Nephron progenitor cell (in vitro differentiated cells): ENCODE measurements around the gene OXGR1.

Experiments used
- DNase-seq: peaks from one replicate; pipeline ENCODE4 v3.0.0; 2021
- H3K27ac Mint-ChIP-seq: 2 replicates; pipeline ENCODE4 v1.8.0; 2021; ENCODE audit warnings: mild to moderate bottlenecking, moderate library complexity, mixed read lengths
- H3K27me3 Mint-ChIP-seq: 2 replicates; pipeline ENCODE4 v1.8.0; 2021; ENCODE audit warnings: mild to moderate bottlenecking, low read depth, mixed read lengths; ENCODE audit not compliant: poor library complexity
- H3K36me3 Mint-ChIP-seq: 2 replicates; pipeline ENCODE4 v1.8.0; 2021; ENCODE audit warnings: low read depth, mixed read lengths
- H3K4me1 Mint-ChIP-seq: 2 replicates; pipeline ENCODE4 v1.8.0; 2021; ENCODE audit warnings: mixed read lengths
- H3K4me3 Mint-ChIP-seq: 2 replicates; pipeline ENCODE4 v1.8.0; 2021; ENCODE audit warnings: mild to moderate bottlenecking, moderate library complexity, mixed read lengths
- H3K9me3 Mint-ChIP-seq: 2 replicates; pipeline ENCODE4 v1.8.0; 2021; ENCODE audit warnings: mild to moderate bottlenecking, moderate library complexity, mixed read lengths
- TF ChIP-seq, protein P1 (sequence below): fragments of 200-600 bp; sonication (generic); IDR thresholded peaks from 2 replicates; pipeline ENCODE4 v1.5.0; 2021; ENCODE audit warnings: antibody characterized with exemption

Gene OXGR1

DNA sequence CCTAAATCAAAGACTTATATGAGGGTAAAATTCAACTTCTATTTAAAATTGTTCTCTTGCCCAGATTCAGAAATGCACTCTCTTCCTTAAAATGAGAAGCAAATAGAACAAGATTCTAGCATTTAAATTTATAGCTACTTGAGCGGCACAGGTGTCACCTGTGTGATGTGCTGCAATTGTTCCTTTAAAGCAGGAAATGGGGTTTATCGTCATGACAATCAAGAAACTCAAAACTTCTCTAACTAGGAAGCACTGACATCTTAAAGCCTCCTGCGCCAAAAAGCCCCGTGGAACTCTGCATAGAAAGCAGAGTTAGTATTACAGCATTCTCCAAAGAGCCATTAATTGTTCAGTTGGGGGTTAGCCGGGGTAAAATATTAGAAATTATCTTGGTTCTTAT lies 2.6 kb upstream of the OXGR1 start:
- H3K4me3 Mint-ChIP-seq: no peak overlapping the region
- peaks cover 81% of the 10 kb centered on the region for H3K4me1 Mint-ChIP-seq
- H3K9me3 Mint-ChIP-seq: peaks cover 14% of the 10 kb centered on the region
- H3K27me3 Mint-ChIP-seq: peaks cover 38% of the 10 kb centered on the region
- DNase-seq: no peak
- H3K36me3 Mint-ChIP-seq: peaks cover 10% of the 10 kb centered on the region
- H3K27ac Mint-ChIP-seq: no peak overlapping the region
- TF ChIP-seq, protein P1, sequence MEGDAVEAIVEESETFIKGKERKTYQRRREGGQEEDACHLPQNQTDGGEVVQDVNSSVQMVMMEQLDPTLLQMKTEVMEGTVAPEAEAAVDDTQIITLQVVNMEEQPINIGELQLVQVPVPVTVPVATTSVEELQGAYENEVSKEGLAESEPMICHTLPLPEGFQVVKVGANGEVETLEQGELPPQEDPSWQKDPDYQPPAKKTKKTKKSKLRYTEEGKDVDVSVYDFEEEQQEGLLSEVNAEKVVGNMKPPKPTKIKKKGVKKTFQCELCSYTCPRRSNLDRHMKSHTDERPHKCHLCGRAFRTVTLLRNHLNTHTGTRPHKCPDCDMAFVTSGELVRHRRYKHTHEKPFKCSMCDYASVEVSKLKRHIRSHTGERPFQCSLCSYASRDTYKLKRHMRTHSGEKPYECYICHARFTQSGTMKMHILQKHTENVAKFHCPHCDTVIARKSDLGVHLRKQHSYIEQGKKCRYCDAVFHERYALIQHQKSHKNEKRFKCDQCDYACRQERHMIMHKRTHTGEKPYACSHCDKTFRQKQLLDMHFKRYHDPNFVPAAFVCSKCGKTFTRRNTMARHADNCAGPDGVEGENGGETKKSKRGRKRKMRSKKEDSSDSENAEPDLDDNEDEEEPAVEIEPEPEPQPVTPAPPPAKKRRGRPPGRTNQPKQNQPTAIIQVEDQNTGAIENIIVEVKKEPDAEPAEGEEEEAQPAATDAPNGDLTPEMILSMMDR: no peak

DNA sequence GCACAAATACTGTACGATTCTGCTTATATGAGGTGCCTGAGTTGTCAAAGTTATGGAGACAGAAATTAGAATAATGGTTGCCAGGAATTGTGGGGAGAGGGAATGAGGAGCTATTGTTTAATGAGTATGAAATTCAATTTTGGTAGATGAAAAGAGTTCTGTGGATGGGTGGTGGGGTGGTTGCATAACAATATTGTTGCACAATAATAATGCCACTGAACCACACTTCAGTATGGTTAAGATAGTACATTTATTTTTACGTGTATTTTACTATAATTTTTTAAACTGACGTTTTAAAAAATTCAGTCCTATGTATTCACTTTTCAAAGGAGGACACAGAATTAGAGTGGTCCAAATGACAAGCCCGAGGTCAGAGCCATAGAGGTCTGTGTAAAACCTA lies 1.8 kb upstream of the OXGR1 start:
- H3K4me3 Mint-ChIP-seq: no peak overlapping the region
- TF ChIP-seq, protein P1: no peak
- H3K27me3 Mint-ChIP-seq: peaks cover 38% of the 10 kb centered on the region
- no peak for DNase-seq
- peaks cover 19% of the 10 kb centered on the region for H3K9me3 Mint-ChIP-seq
- peaks cover 84% of the 10 kb centered on the region for H3K4me1 Mint-ChIP-seq
- H3K27ac Mint-ChIP-seq: no peak overlapping the region
- peaks cover 18% of the 10 kb centered on the region for H3K36me3 Mint-ChIP-seq

DNA sequence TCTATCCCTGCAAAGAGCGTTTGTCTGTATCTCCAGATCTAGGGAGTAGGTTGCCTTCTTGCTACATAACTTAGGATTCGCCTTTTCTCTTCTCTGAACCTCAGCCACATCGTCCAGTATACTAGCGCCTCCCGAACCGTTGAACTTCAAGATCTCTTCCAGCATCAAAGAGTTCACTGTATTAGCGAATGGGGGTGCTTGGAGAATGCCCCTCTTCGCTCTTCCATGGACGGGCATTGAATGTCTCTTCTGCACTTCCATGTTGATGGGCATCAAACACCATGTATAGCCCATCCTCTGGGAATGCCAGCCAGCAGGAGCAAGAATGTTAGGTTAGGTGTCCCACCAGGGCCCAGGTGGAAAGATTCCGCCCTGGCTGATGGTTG lies 575 bp upstream of the OXGR1 start:
- H3K4me1 Mint-ChIP-seq: peaks cover 71% of the 10 kb centered on the region
- peaks cover 28% of the 10 kb centered on the region for H3K36me3 Mint-ChIP-seq
- H3K9me3 Mint-ChIP-seq: peaks cover 19% of the 10 kb centered on the region
- peak overlapping the region; percentile 76 for H3K4me3 Mint-ChIP-seq
- TF ChIP-seq, protein P1: no peak
- peak overlapping the region; percentile 3 for H3K27ac Mint-ChIP-seq
- peaks cover 38% of the 10 kb centered on the region for H3K27me3 Mint-ChIP-seq
- no peak for DNase-seq

DNA sequence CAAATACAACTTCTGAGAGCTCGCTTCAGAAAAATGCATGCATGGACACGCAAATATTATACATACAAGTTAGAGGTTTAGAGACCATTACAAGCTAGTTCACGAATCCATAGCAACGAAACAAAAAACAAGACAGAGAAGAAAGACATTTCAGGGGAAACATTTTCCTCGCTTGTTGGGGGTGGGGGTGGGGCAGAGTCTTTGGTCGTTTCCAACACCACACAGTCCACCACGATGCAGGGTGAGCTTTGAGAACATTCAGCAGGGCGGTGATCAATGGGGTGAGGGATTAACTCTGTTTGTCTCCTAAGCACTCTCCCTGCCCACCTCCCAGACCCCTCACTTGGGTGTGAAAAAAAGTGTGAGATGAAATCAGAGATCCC lies 651 bp downstream of the OXGR1 start:
- Mint-ChIP-seq H3K27me3 (peaks cover 31% of the 10 kb centered on the region), H3K9me3 (peaks cover 14% of the 10 kb centered on the region), H3K27ac (no peak overlapping the region), H3K4me3 (peak overlapping the region; percentile 82), H3K4me1 (peaks cover 61% of the 10 kb centered on the region), H3K36me3 (peaks cover 40% of the 10 kb centered on the region)
- TF ChIP-seq, protein P1: no peak
- DNase-seq: no peak

DNA sequence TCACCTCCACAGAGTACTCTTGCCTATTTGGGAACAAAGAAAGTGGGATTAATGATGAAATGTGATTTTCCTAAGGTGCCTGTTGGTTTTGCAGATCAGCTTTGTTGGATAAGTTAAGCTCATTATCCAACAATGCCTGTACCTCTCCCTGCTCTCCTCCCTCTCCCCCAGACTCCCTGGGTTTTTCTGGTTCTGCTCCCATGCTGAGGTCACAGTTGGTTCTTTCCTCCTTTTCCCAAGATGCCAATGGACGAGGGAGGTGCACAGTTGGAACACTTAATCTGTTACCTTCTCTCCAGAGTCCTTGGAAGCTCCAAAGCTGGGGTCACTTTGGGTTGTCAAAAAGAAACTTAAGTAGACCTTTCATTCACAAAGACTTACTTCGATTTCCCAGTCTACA lies 1.6 kb downstream of the OXGR1 start:
- TF ChIP-seq, protein P1: no peak
- Mint-ChIP-seq H3K9me3 (peaks cover 14% of the 10 kb centered on the region), H3K27ac (no peak overlapping the region), H3K4me1 (peaks cover 53% of the 10 kb centered on the region), H3K27me3 (peaks cover 30% of the 10 kb centered on the region), H3K4me3 (peak overlapping the region; percentile 82), H3K36me3 (peaks cover 50% of the 10 kb centered on the region)
- no peak for DNase-seq

DNA sequence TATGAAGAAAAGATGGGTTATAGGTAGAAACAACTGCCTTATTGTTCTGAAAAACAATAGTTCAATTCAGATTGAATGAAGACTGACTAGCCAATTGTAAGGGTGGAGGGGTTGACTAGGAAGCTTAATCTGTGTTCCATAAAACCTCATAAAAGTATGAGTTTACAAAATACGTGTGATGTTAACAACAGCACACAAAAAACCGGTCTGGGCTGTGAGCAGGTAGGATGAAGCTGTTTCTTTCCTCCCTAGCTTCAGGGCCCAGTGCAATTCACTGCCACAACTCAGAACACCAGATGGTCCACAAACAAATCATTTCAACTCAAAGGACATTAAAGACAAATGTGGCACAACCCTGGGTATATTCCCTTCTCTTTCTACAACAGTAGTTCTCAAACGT lies 3.2 kb downstream of the OXGR1 start:
- no peak overlapping the region for H3K27ac Mint-ChIP-seq
- TF ChIP-seq, protein P1: no peak
- peaks cover 14% of the 10 kb centered on the region for H3K9me3 Mint-ChIP-seq
- peaks cover 40% of the 10 kb centered on the region for H3K4me1 Mint-ChIP-seq
- H3K36me3 Mint-ChIP-seq: peaks cover 65% of the 10 kb centered on the region
- DNase-seq: no peak
- no peak overlapping the region for H3K4me3 Mint-ChIP-seq
- H3K27me3 Mint-ChIP-seq: peaks cover 20% of the 10 kb centered on the region
